ENCODE measurements around the gene ALOX15B. TPM values are rescaled to one million over a fixed set of nuclear protein-coding genes. Genes with fewer than 3 reads are reported as not detected.

ALOX15B gene
- polyA plus RNA-seq, 3 donors = 1.7 to 2.8 (median 2.0) TPM

GRCh38 chr17:8031261-8031661 lies 7.6 kb upstream of the ALOX15B start:
- Histone ChIP-seq H3K36me3 (replicated peaks in 1 of 2; ENCODE audit: control insufficient read depth in 1 of 2, insufficient read depth in 2 of 2, low read length in 2 of 2) (no peaks in the 10 kb centered on the region), H3K79me2 (ENCODE audit: insufficient read depth, low read length) (no peaks in the 10 kb centered on the region), H3K27me3 (ENCODE audit: control insufficient read depth in 2 of 2, insufficient read depth in 2 of 2, low read length in 2 of 2) (no peaks in the 10 kb centered on the region), H3K4me3 (replicated peaks in 1 of 3; ENCODE audit: low read depth in 2 of 3, low read length in 3 of 3) (no peak overlapping the region), H4K20me1 (ENCODE audit: insufficient read depth, low read length) (no peaks in the 10 kb centered on the region), H3K27ac (ENCODE audit: low read depth in 1 of 2, low read length in 2 of 2) (no peak overlapping the region), H3K9me3 (replicated peaks in 1 of 2; ENCODE audit: control insufficient read depth in 1 of 2, insufficient read depth in 1 of 2, low read length in 2 of 2) (no peaks in the 10 kb centered on the region), H2AFZ (ENCODE audit: insufficient read depth, low read depth, low read length, poor library complexity, severe bottlenecking) (no peak overlapping the region), H3K4me2 (replicated peaks; ENCODE audit: extremely low read depth, low read length, poor library complexity, severe bottlenecking) (no peak overlapping the region), H3K9ac (ENCODE audit: insufficient read depth, low read length, poor library complexity, severe bottlenecking) (no peak overlapping the region), H3K4me1 (ENCODE audit: control insufficient read depth in 1 of 2, insufficient read depth in 2 of 2, low read length in 2 of 2) (peaks cover 0 to 3% of the 10 kb centered on the region in 2 donors)
- Mint-ChIP-seq H3K27me3 (ENCODE audit: low read depth in 3 of 3) (peaks cover 2 to 6% (median 5%) of the 10 kb centered on the region in 3 donors), H3K27ac (no peak overlapping the region), H3K36me3 (peaks cover 5 to 9% of the 10 kb centered on the region in 2 donors), H3K4me3 (no peak overlapping the region), H3K4me1 (peaks cover 19% of the 10 kb centered on the region), H3K9me3 (no peaks in the 10 kb centered on the region)
- 100% methylated on average over 2 of the region's 6 CpGs for WGBS (ENCODE audit: insufficient coverage)
- DNase-seq = no peak
- intact Hi-C loops (cut with micrococcal nuclease) = no loop called here
- no peak for TF ChIP-seq CTCF (IDR thresholded peaks at IDR 0.05)

- H3K27ac ChIP-seq (ENCODE audit: low read depth in 1 of 2, low read length in 2 of 2) = no peak overlapping the region
- no CpG with 5 or more reads among the region's 1 CpG for WGBS (ENCODE audit: insufficient coverage)
- no peaks in the 10 kb centered on the region for H3K9me3 ChIP-seq (replicated peaks in 1 of 2; ENCODE audit: control insufficient read depth in 1 of 2, insufficient read depth in 1 of 2, low read length in 2 of 2)
- H3K4me3 ChIP-seq (replicated peaks in 1 of 3; ENCODE audit: low read depth in 2 of 3, low read length in 3 of 3) = no peak overlapping the region
- Mint-ChIP-seq H3K4me1 (peaks cover 19% of the 10 kb centered on the region), H3K27ac (no peak overlapping the region), H3K36me3 (peaks cover 5 to 9% of the 10 kb centered on the region in 2 donors), H3K9me3 (no peaks in the 10 kb centered on the region), H3K4me3 (no peak overlapping the region), H3K27me3 (ENCODE audit: low read depth in 3 of 3) (peaks cover 2 to 6% (median 5%) of the 10 kb centered on the region in 3 donors)
- no peak for DNase-seq
- intact Hi-C loops (cut with micrococcal nuclease) = no loop called here
- no peaks in the 10 kb centered on the region for H4K20me1 ChIP-seq (ENCODE audit: insufficient read depth, low read length)
- no peaks in the 10 kb centered on the region for H3K36me3 ChIP-seq (replicated peaks in 1 of 2; ENCODE audit: control insufficient read depth in 1 of 2, insufficient read depth in 2 of 2, low read length in 2 of 2)
- no peak for TF ChIP-seq CTCF (IDR thresholded peaks at IDR 0.05)
- H3K79me2 ChIP-seq (ENCODE audit: insufficient read depth, low read length) = no peaks in the 10 kb centered on the region
- H3K4me2 ChIP-seq (replicated peaks; ENCODE audit: extremely low read depth, low read length, poor library complexity, severe bottlenecking) = no peak overlapping the region
- no peak overlapping the region for H3K9ac ChIP-seq (ENCODE audit: insufficient read depth, low read length, poor library complexity, severe bottlenecking)
- no peaks in the 10 kb centered on the region for H3K27me3 ChIP-seq (ENCODE audit: control insufficient read depth in 2 of 2, insufficient read depth in 2 of 2, low read length in 2 of 2)
- no peak overlapping the region for H2AFZ ChIP-seq (ENCODE audit: insufficient read depth, low read depth, low read length, poor library complexity, severe bottlenecking)
- peaks cover 0 to 3% of the 10 kb centered on the region in 2 donors for H3K4me1 ChIP-seq (ENCODE audit: control insufficient read depth in 1 of 2, insufficient read depth in 2 of 2, low read length in 2 of 2)
These were observed 6.9 kb upstream of the ALOX15B start for GRCh38 chr17:8031950-8032349.
